Nephron progenitor cell (in vitro differentiated cells): ENCODE results near the gene LRRN2.

Experiments
- DNase-seq: peaks from one replicate; pipeline ENCODE4 v3.0.0; 2021
- H3K27ac Mint-ChIP-seq: 2 replicates; pipeline ENCODE4 v1.8.0; 2021; ENCODE audit warnings: mild to moderate bottlenecking, moderate library complexity, mixed read lengths
- H3K27me3 Mint-ChIP-seq: 2 replicates; pipeline ENCODE4 v1.8.0; 2021; ENCODE audit warnings: mild to moderate bottlenecking, low read depth, mixed read lengths; ENCODE audit not compliant: poor library complexity
- H3K36me3 Mint-ChIP-seq: 2 replicates; pipeline ENCODE4 v1.8.0; 2021; ENCODE audit warnings: low read depth, mixed read lengths
- H3K4me1 Mint-ChIP-seq: 2 replicates; pipeline ENCODE4 v1.8.0; 2021; ENCODE audit warnings: mixed read lengths
- H3K4me3 Mint-ChIP-seq: 2 replicates; pipeline ENCODE4 v1.8.0; 2021; ENCODE audit warnings: mild to moderate bottlenecking, moderate library complexity, mixed read lengths
- H3K9me3 Mint-ChIP-seq: 2 replicates; pipeline ENCODE4 v1.8.0; 2021; ENCODE audit warnings: mild to moderate bottlenecking, moderate library complexity, mixed read lengths
- TF ChIP-seq, protein P1 (sequence below): fragments of 200-600 bp; sonication (generic); IDR thresholded peaks from 2 replicates; pipeline ENCODE4 v1.5.0; 2021; ENCODE audit warnings: antibody characterized with exemption

LRRN2 gene

DNA sequence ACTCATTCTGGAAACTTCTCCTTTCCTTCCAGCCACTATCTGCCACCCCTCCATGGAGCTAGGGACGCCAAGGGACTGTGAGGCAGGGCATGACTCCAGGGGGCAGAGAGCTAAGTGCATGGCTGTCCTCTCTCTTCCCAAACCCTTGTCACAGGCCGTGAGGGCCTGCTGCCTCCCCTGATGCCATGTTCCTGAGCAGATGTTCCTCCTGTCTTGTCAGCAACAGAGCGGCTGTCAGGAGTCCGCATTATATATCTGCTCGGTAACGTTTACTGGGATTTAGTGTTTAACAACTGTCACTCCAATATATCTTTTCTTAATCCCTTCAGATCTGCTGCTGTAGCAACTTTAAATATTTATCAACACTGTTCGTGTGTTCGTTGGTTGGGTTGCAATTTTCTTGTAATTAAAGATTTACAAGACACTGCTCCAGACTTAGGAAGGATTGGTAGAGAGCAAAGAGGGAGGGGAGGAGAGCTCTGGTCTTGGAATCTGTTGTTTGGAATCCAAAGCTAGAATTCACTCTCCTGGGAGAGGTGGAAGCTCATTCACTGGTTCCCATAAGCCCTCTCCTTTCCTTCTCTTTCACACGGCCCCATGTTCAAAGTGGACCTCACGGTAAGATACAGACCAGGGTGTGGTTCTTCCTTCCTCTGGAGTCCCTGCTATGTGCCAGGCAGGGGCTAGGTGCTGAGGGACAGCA, 93.1 kb downstream of the LRRN2 start:
- no peaks in the 10 kb centered on the region for H3K9me3 Mint-ChIP-seq
- peaks cover 5% of the 10 kb centered on the region for H3K27me3 Mint-ChIP-seq
- no peak overlapping the region for H3K4me3 Mint-ChIP-seq

DNA sequence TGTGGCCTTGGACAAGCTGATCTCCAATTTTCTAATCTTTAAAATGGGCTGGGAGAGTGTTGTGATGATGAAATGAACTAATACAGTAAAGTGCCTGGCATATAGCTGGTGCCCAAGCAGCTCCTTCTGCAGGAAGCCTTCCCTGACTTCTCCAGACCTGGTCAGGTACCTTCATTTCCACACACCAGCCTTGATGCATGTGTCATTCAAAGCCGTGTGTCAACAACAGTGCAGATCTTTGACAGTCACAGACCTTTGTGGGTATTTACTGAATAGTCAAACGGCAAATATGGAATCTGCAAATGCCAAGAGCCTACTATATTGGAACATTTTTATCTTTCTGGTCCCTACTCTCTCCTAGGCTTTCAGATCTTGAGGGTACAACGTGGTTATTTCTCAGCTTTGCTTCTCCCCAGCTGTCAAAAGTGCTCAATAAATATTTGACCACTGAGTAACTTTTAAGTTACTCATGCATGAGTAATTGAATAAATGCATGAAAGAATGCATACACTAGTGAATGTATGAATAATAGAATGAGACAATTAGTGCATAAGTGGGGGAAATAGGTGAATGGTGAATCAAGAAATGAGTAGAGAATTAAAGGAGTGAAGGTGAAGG, 94.0 kb downstream of the LRRN2 start:
- H3K9me3 Mint-ChIP-seq: no peaks in the 10 kb centered on the region
- TF ChIP-seq, protein P1, sequence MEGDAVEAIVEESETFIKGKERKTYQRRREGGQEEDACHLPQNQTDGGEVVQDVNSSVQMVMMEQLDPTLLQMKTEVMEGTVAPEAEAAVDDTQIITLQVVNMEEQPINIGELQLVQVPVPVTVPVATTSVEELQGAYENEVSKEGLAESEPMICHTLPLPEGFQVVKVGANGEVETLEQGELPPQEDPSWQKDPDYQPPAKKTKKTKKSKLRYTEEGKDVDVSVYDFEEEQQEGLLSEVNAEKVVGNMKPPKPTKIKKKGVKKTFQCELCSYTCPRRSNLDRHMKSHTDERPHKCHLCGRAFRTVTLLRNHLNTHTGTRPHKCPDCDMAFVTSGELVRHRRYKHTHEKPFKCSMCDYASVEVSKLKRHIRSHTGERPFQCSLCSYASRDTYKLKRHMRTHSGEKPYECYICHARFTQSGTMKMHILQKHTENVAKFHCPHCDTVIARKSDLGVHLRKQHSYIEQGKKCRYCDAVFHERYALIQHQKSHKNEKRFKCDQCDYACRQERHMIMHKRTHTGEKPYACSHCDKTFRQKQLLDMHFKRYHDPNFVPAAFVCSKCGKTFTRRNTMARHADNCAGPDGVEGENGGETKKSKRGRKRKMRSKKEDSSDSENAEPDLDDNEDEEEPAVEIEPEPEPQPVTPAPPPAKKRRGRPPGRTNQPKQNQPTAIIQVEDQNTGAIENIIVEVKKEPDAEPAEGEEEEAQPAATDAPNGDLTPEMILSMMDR: no peak
- H3K36me3 Mint-ChIP-seq: no peaks in the 10 kb centered on the region
- peaks cover 5% of the 10 kb centered on the region for H3K27me3 Mint-ChIP-seq
- no peak overlapping the region for H3K27ac Mint-ChIP-seq
- H3K4me3 Mint-ChIP-seq: no peak overlapping the region
- DNase-seq: no peak
- H3K4me1 Mint-ChIP-seq: peaks cover 15% of the 10 kb centered on the region

More for the DNA sequence above, 93.1 kb downstream of the LRRN2 start:
- H3K27ac Mint-ChIP-seq: no peak overlapping the region
- no peaks in the 10 kb centered on the region for H3K36me3 Mint-ChIP-seq
- no peak for DNase-seq
- TF ChIP-seq, protein P1: no peak
- H3K4me1 Mint-ChIP-seq: peaks cover 14% of the 10 kb centered on the region

DNA sequence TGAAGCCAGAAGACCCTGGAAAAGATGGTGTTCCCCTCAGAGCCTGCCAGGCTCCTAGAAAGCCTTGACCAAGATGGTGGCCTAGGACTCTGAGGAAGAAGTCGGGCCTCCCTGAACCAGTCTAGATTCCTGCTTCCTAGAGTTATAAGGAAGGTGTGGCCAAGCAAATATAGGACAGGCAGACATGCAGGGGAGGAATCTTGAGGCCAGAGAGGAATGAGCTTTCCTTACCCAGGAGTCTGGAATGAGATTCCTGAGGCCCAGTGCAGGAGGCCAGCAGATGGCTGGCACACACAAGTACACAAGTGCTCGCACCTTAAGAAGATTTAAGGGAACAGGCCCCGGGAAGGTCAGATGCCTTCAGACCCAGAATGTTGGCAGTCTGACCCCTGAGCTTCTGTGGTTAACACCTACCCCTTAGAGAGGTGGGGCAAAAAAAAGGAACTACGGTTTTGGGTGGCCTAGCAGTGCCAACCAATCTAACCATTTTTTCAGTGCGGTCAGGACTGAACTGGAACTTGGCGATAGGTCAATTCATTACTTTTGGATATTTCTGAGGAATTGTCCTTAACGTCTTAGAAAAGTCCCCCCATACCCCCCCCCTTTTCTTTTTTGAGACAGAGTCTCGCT, 96.0 kb downstream of the LRRN2 start:
- DNase-seq: no peak
- Mint-ChIP-seq H3K27ac (no peak overlapping the region), H3K4me1 (peaks cover 22% of the 10 kb centered on the region), H3K36me3 (no peaks in the 10 kb centered on the region), H3K9me3 (no peaks in the 10 kb centered on the region), H3K27me3 (peaks cover 5% of the 10 kb centered on the region), H3K4me3 (no peak overlapping the region)
- TF ChIP-seq, protein P1: no peak

DNA sequence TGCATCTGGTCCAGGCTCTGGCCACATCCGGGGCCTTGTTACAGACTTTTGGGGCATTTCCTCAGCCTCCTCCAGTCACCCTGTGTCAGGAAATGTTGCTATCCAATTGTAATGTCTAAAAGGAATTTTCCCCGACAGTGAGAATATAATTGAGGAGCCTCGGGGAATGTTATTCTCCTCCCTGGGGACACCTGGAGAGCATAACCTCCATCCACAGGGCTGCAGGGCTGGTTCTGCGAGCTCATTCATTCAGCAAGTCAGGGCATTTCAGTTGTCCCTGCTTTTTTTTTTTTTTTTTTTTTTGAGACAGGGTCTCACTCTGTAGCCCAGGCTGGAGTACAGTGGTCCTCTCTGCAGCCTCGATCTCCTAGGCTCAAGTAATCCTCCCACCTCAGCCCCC, 96.7 kb downstream of the LRRN2 start:
- Mint-ChIP-seq H3K4me3 (no peak overlapping the region), H3K36me3 (no peaks in the 10 kb centered on the region), H3K9me3 (no peaks in the 10 kb centered on the region), H3K4me1 (peaks cover 22% of the 10 kb centered on the region), H3K27ac (no peak overlapping the region), H3K27me3 (peaks cover 5% of the 10 kb centered on the region)
- TF ChIP-seq, protein P1: no peak
- DNase-seq: no peak

DNA sequence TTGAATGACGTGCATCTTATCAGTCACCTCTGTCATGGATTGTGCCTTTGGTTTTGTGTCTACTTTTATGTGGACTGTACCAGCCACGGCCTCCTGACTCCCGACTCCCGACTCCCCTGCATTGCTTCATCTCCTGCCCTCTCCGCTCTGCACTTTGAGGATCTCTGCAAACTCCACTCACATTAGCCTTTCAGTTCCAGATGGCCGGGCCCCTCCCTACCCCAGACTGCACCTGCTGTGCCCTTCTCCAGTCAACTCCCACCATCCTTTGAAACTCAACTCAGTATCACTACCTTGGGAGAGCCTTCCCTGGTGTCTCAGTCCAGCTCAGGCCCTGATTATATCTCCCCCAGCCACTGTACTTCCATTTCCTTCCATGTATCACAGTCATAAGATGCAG, 97.9 kb downstream of the LRRN2 start:
- no peaks in the 10 kb centered on the region for H3K9me3 Mint-ChIP-seq
- no peak overlapping the region for H3K27ac Mint-ChIP-seq
- no peaks in the 10 kb centered on the region for H3K36me3 Mint-ChIP-seq
- no peak overlapping the region for H3K4me3 Mint-ChIP-seq
- no peak for DNase-seq
- H3K4me1 Mint-ChIP-seq: peaks cover 17% of the 10 kb centered on the region
- peaks cover 15% of the 10 kb centered on the region for H3K27me3 Mint-ChIP-seq
- TF ChIP-seq, protein P1: no peak
